Measurements from ENCODE around the gene SNX14. TPM values are rescaled to one million over a fixed set of nuclear protein-coding genes. Genes with fewer than 3 reads are reported as not detected.

SNX14 gene
- total and polyA plus RNA-seq, 2 donors (not counting 3 experiments of a cell fraction or from before 2014, with no cell fraction given) = 41.3 to 74.3 TPM

- H3K36me3 ChIP-seq (ENCODE audit: control insufficient read depth in 2 of 2, extremely low read depth in 1 of 2, insufficient read depth in 2 of 2, low read length in 2 of 2) = peaks cover 3 to 8% of the 10 kb centered on the region in 2 experiments
- no peak for TF ChIP-seq POLR2AphosphoS5 (IDR thresholded peaks at IDR 0.05; ENCODE audit: insufficient read depth, low read depth, low read length)
- TF ChIP-seq FOS (IDR thresholded peaks at IDR 0.05; ENCODE audit: borderline replicate concordance, insufficient read depth, low read length) = no peak
- TF ChIP-seq MAX (IDR thresholded peaks at IDR 0.05; ENCODE audit: insufficient read depth, insufficient read length) = no peak
- TF ChIP-seq MYC (IDR thresholded peaks at IDR 0.05; ENCODE audit: low read depth, low read length) = no peak
- no peak for TF ChIP-seq GATA2 (IDR thresholded peaks at IDR 0.05; ENCODE audit: insufficient read depth, insufficient read length, low read depth, low read length)
- TF ChIP-seq POLR2A (IDR thresholded peaks at IDR 0.05; ENCODE audit: low read depth, low read length) = no peak
- TF ChIP-seq JUN (IDR thresholded peaks at IDR 0.05; ENCODE audit: borderline replicate concordance, insufficient read depth, insufficient read length, low read depth) = no peak
- no peak for TF ChIP-seq EZH2 (IDR thresholded peaks at IDR 0.05; ENCODE audit: borderline replicate concordance, low read depth, low read length, severe bottlenecking)
- no peak for TF ChIP-seq CTCF (IDR thresholded peaks at IDR 0.05; ENCODE audit: extremely low read depth in 1 of 2, insufficient read depth in 1 of 2, low read depth in 1 of 2, low read length in 2 of 2)
- POLR2A ChIA-PET = no interaction called here
- intact Hi-C loops (cut with micrococcal nuclease) (no loop called here), dilution Hi-C loops (cut with MboI; ENCODE audit: extremely low pct_ligation_motif_present, low sequenced_read_pairs) (no loop called here)
- H3K79me2 ChIP-seq (ENCODE audit: control insufficient read depth, insufficient read depth, low read length) = no peaks in the 10 kb centered on the region
- H3K9me3 ChIP-seq (replicated peaks; ENCODE audit: control insufficient read depth, insufficient read depth, low read length) = no peaks in the 10 kb centered on the region
- no peaks in the 10 kb centered on the region for H3K9me1 ChIP-seq (replicated peaks; ENCODE audit: control insufficient read depth, extremely low read depth, insufficient read depth, low read length)
- H3K9ac ChIP-seq (replicated peaks; ENCODE audit: extremely low read depth, insufficient read depth, low read length) = no peak overlapping the region
- H2AFZ ChIP-seq (ENCODE audit: low read depth, low read length) = no peak overlapping the region
- H3K27me3 ChIP-seq (ENCODE audit: control insufficient read depth in 2 of 2, insufficient read depth in 2 of 2, low read length in 2 of 2) = no peaks in the 10 kb centered on the region
- H3K27ac ChIP-seq (ENCODE audit: insufficient read depth, low read depth, low read length) = no peak overlapping the region
- no peak for FAIRE-seq
- no peak overlapping the region for H3K4me2 ChIP-seq (ENCODE audit: insufficient read depth, low read length)
- DNase-seq (ENCODE audit: low read depth, low spot score) = no peak
- CTCF ChIA-PET = interaction anchor here (13.9 kb wide), 1 partner anchor 20 kb away, joined by 541 read pairs; the partner anchor contains the start of gene NT5E
- H3K4me3 ChIP-seq (replicated peaks in 1 of 3; ENCODE audit: insufficient read depth in 1 of 3, low read depth in 1 of 3, low read length in 3 of 3) = no peak overlapping the region
- peaks cover 7% of the 10 kb centered on the region for H3K4me1 ChIP-seq (ENCODE audit: control insufficient read depth, extremely low read depth, insufficient read depth, low read length)
- H4K20me1 ChIP-seq (replicated peaks; ENCODE audit: control insufficient read depth, extremely low read depth, insufficient read depth, low read length) = no peaks in the 10 kb centered on the region
- no TSS peak for BruUV-seq (replicated peaks)
Measured at GRCh38 chr6:85479208-85479607, 114.5 kb downstream of the SNX14 start.

Measured in endothelial cell of umbilical vein (primary cell).